ENCODE measurements around the gene OLIG1.

DNA sequence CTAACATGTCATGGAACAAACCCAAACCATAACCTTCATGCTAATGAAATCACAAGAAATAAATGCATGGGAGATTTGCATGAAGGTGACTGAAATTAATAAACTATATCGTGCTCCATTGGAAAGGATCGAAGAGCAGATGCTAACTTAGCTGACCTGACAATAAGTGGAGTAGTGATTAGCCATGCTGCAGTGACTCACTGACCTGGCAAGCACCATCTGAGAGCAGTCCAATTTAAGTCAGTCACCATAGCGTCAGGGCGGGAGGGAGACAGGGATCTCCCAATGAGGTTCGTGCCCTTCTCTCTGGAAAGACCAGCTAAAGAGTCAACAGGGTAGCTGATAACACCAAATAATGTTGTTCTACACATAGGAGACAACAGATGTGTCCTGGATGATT lies 22.7 kb upstream of the OLIG1 start:
- TF ChIP-seq, protein P1, sequence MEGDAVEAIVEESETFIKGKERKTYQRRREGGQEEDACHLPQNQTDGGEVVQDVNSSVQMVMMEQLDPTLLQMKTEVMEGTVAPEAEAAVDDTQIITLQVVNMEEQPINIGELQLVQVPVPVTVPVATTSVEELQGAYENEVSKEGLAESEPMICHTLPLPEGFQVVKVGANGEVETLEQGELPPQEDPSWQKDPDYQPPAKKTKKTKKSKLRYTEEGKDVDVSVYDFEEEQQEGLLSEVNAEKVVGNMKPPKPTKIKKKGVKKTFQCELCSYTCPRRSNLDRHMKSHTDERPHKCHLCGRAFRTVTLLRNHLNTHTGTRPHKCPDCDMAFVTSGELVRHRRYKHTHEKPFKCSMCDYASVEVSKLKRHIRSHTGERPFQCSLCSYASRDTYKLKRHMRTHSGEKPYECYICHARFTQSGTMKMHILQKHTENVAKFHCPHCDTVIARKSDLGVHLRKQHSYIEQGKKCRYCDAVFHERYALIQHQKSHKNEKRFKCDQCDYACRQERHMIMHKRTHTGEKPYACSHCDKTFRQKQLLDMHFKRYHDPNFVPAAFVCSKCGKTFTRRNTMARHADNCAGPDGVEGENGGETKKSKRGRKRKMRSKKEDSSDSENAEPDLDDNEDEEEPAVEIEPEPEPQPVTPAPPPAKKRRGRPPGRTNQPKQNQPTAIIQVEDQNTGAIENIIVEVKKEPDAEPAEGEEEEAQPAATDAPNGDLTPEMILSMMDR (IDR thresholded peaks at IDR 0.05; ENCODE audit: low read depth, low read length), result no peak
- TF ChIP-seq EZH2phosphoT487 (IDR thresholded peaks at IDR 0.05; ENCODE audit: low read depth), result no peak
